K562 (cell line): ENCODE results near the gene PPP1CB. TPM values are rescaled to one million over a fixed set of nuclear protein-coding genes. Genes with fewer than 3 reads are reported as not detected.

Experiments used
- HDAC2 ChIP-seq: fragments of 450-650 bp; IDR thresholded peaks from 2 replicates; pipeline ENCODE4 v1.6.1; 2016; ENCODE audit warnings: mild to moderate bottlenecking
- HNRNPK ChIP-seq: fragments of 200-400 bp; formaldehyde crosslinking; IDR thresholded peaks from one replicate; pipeline ENCODE4 v1.6.1; 2018; ENCODE audit warnings: mild to moderate bottlenecking, low read depth, low read length; ENCODE audit not compliant: poor library complexity, severe bottlenecking
- NCOA2 ChIP-seq, 2 experiments: fragments of 450-650 bp; IDR thresholded peaks; 2 replicates each; pipeline ENCODE4 v1.6.1; 2018; ENCODE audit warnings: mild to moderate bottlenecking in 2 of 2, moderate library complexity in 1 of 2; ENCODE audit not compliant: partially characterized antibody in 2 of 2
- NFE2L1 ChIP-seq: fragments of 450-650 bp; IDR thresholded peaks from 2 replicates; pipeline ENCODE4 v1.6.1; 2016; ENCODE audit warnings: missing genetic modification characterization, low read depth, mild to moderate bottlenecking, missing compliant biosample characterization, moderate library complexity, borderline replicate concordance
- NFRKB ChIP-seq: fragments of 450-650 bp; IDR thresholded peaks from 2 replicates; pipeline ENCODE4 v1.6.1; 2016; ENCODE audit warnings: low read depth
- NRF1 ChIP-seq, 2 experiments: fragments of 450-650 bp; IDR thresholded peaks in 1 of 2; conservative IDR thresholded peaks in 1 of 2; 2 replicates each; pipeline ENCODE4 v1.6.1; 2014; ENCODE audit warnings: mild to moderate bottlenecking in 2 of 2
- RAD51 ChIP-seq: fragments of 450-650 bp; IDR thresholded peaks from 2 replicates; pipeline ENCODE4 v1.7.1; 2016; ENCODE audit warnings: low read depth, mild to moderate bottlenecking, borderline replicate concordance
- SAFB2 ChIP-seq: fragments of 200-400 bp; formaldehyde crosslinking; IDR thresholded peaks from 2 replicates; pipeline ENCODE4 v1.6.1; 2018; ENCODE audit warnings: borderline replicate concordance, low read length, low read depth, moderate library complexity; ENCODE audit not compliant: severe bottlenecking
- SRF ChIP-seq, 2 experiments: fragments of 250-450, 450-650 bp in 1 of 2; sonication (Bioruptor Pico) in 1 of 2; sonication (generic) in 1 of 2; formaldehyde crosslinking; IDR thresholded peaks; 2 replicates each; pipeline versions ENCODE4 v1.5.0 to v1.5.1; 2020 to 2022; ENCODE audit warnings: mild to moderate bottlenecking in 1 of 2, missing genetic modification reagents in 1 of 2
- YY1 ChIP-seq, 3 experiments: IDR thresholded peaks; 2 replicates each; pipeline ENCODE4 v1.6.1; 2011; ENCODE audit warnings: low read length in 2 of 3, mild to moderate bottlenecking in 2 of 3, moderate library complexity in 2 of 3, borderline replicate concordance in 1 of 3, control low read depth in 1 of 3, low read depth in 1 of 3; ENCODE audit not compliant: insufficient read depth in 3 of 3, insufficient replicate concordance in 2 of 3, control insufficient read depth in 1 of 3, insufficient read length in 1 of 3; ENCODE audit errors: extremely low read depth in 1 of 3
- ZNF12 ChIP-seq: sonication (generic); formaldehyde crosslinking; IDR thresholded peaks from 2 replicates; pipeline ENCODE4 v1.4.0; 2020; ENCODE audit warnings: mild to moderate bottlenecking, missing genetic modification reagents
- ZNF133 ChIP-seq: fragments of 250-450 bp; sonication (Bioruptor Pico); IDR thresholded peaks from 2 replicates; pipeline ENCODE4 v1.4.0; 2020; ENCODE audit warnings: mild to moderate bottlenecking
- ZNF3 ChIP-seq: fragments of 250-450 bp; sonication (Bioruptor Pico); IDR thresholded peaks from 2 replicates; pipeline ENCODE4 v1.5.0; 2021; ENCODE audit warnings: mild to moderate bottlenecking, moderate library complexity
- ZNF384 ChIP-seq: IDR thresholded peaks from 2 replicates; pipeline ENCODE4 v1.6.1; 2012; ENCODE audit warnings: low read depth, low read length, improper control_type of control experiment
- ZNF584 ChIP-seq: fragments of 200-800 bp; sonication (Bioruptor generic); IDR thresholded peaks from 2 replicates; pipeline ENCODE4 v1.6.1; 2016; ENCODE audit warnings: low read depth, mild to moderate bottlenecking, missing genetic modification characterization, missing compliant biosample characterization
- ZNF75A ChIP-seq: fragments of 450-650 bp; formaldehyde crosslinking; IDR thresholded peaks from 2 replicates; pipeline ENCODE4 v1.4.0; 2020; ENCODE audit warnings: mild to moderate bottlenecking
- polyA plus RNA-seq, 8 experiments: library from polyadenylated mRNA; depleted of rRNA in 4 of 8; stranded (reverse) in 5 of 8; unstranded in 3 of 8; fragments of >200 nt; fragmentation: Nextera tagmentation in 2 of 8; fragmentation: Illumina TruSeq in 1 of 8; extraction: Ambion mirVana in 2 of 8; extraction: Trizol in 1 of 8; gene quantifications; 2 replicates each; pipeline versions ENCODE4 v1.2.1 to v1.2.3, GENCODE V29; 2011 to 2014; ENCODE audit warnings: inconsistent platforms in 1 of 8, missing spikeins in 1 of 8
- total RNA-seq, 7 experiments: library from RNA; depleted of rRNA in 6 of 7; stranded (reverse); fragments of >200 nt in 6 of 7; fragmentation: Illumina TruSeq in 2 of 7; extraction: Trizol in 2 of 7; gene quantifications; 2 replicates each; pipeline versions ENCODE4 v1.2.1 to v1.2.3, GENCODE V29; 2011 to 2021; ENCODE audit warnings: low replicate concordance in 1 of 7
- TF ChIP-seq, protein P1 (sequence below): fragments of 250-450 bp; sonication (Bioruptor Pico); IDR thresholded peaks from 2 replicates; pipeline ENCODE4 v1.5.0; 2021; ENCODE audit warnings: mild to moderate bottlenecking, borderline replicate concordance
- TF ChIP-seq, protein P2 (sequence below), 2 experiments: fragments of 450-650 bp in 1 of 2; sonication (generic) in 1 of 2; formaldehyde crosslinking; conservative IDR thresholded peaks; 2 replicates each; pipeline versions ENCODE4 v1.4.0 to v1.8.1; 2020 to 2022; ENCODE audit warnings: mild to moderate bottlenecking in 1 of 2, missing genetic modification reagents in 1 of 2
- TF ChIP-seq, protein P3 (sequence below): sonication (generic); formaldehyde crosslinking; IDR thresholded peaks from 2 replicates; pipeline ENCODE4 v1.8.0; 2022; ENCODE audit warnings: mild to moderate bottlenecking, missing genetic modification reagents, borderline replicate concordance
- TF ChIP-seq, protein P4 (sequence below): sonication (generic); formaldehyde crosslinking; IDR thresholded peaks from 2 replicates; pipeline ENCODE4 v1.8.1; 2022; ENCODE audit warnings: missing genetic modification reagents

The PPP1CB gene
- total and polyA plus RNA-seq, 9 of the 15 experiments (the other 6 are each of a cell fraction or from before 2014, with no cell fraction given) = 25.6 to 118 (median 58.9) TPM

DNA sequence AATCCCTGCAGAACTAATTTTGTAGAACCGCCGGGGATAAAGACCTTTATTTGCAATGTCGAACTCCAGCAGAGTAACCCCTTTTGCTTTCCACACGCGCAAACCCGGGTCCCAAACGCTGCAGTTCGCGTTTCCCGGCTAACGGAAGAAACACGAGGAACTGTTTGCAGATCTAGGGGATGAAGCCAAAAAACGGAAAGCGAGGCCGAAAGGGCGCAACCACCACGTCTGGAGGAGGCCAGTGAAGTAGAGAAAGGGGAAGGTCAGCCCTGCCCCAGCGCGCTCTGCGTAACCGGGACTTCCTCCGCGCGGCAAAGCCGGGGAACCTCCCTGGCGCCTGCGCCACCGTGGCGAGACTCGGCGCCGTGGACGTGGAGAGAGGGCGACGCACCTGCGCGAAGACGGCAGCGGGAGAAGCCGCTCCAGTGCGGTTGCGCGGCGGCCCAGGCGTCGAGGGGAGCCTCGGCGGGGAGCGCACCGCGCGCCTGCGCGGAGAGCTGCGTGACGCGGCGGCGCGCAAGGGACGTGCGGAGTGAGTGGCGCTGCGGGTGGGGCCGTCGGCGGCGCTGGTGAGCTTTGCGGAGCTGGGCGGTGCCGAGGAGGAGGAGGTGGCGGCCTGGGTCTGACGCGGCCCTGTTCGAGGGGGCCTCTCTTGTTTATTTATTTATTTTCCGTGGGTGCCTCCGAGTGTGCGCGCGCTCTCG lies at the start of gene PPP1CB (continued):
- TF ChIP-seq RAD51 (0 out of 2 replicates have a peak, but pooled peaks have one; percentile 9), HDAC2 (0 out of 2 replicates have a peak, but pooled peaks have one; percentile 45), ZNF12 (CRISPR knock-in tag) (no peak), ZNF75A (CRISPR knock-in tag) (no peak), ZNF133 (CRISPR knock-in tag) (no peak), NRF1 (conservative IDR thresholded peaks at IDR 0.05 in 1 of 2, IDR thresholded peaks at IDR 0.05 in 1 of 2) (peak; percentile 99), ZNF3 (no peak), NCOA2 (IDR thresholded peaks at IDR 0.05; ENCODE audit: partially characterized antibody in 2 of 2) (no peak), YY1 (IDR thresholded peaks at IDR 0.05; ENCODE audit: borderline replicate concordance in 1 of 3, control insufficient read depth in 1 of 3, extremely low read depth in 1 of 3, insufficient read depth in 3 of 3, insufficient read length in 1 of 3, insufficient replicate concordance in 2 of 3, low read depth in 1 of 3, low read length in 2 of 3) (peak in 1 of 3 experiments; percentile 58), SRF (CRISPR knock-in tag; IDR thresholded peaks at IDR 0.05) (no peak), HNRNPK (no peak), ZNF384 (no peak), NFE2L1 (tag) (no peak), ZNF584 (no peak; the same call in 1 of the 2 replicates), SAFB2 (no peak), NFRKB (peak; percentile 69; the same call in 1 of the 2 replicates)
- TF ChIP-seq, protein P1, sequence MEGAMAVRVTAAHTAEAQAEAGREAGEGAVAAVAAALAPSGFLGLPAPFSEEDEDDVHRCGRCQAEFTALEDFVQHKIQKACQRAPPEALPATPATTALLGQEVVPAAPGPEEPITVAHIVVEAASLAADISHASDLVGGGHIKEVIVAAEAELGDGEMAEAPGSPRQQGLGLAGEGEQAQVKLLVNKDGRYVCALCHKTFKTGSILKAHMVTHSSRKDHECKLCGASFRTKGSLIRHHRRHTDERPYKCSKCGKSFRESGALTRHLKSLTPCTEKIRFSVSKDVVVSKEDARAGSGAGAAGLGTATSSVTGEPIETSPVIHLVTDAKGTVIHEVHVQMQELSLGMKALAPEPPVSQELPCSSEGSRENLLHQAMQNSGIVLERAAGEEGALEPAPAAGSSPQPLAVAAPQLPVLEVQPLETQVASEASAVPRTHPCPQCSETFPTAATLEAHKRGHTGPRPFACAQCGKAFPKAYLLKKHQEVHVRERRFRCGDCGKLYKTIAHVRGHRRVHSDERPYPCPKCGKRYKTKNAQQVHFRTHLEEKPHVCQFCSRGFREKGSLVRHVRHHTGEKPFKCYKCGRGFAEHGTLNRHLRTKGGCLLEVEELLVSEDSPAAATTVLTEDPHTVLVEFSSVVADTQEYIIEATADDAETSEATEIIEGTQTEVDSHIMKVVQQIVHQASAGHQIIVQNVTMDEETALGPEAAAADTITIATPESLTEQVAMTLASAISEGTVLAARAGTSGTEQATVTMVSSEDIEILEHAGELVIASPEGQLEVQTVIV (CRISPR knock-in tag) = peak; percentile 40; the same call in 1 of the 2 replicates
- TF ChIP-seq, protein P2, sequence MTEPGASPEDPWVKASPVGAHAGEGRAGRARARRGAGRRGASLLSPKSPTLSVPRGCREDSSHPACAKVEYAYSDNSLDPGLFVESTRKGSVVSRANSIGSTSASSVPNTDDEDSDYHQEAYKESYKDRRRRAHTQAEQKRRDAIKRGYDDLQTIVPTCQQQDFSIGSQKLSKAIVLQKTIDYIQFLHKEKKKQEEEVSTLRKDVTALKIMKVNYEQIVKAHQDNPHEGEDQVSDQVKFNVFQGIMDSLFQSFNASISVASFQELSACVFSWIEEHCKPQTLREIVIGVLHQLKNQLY (CRISPR knock-in tag; conservative IDR thresholded peaks at IDR 0.05) = no peak
- TF ChIP-seq, protein P3, sequence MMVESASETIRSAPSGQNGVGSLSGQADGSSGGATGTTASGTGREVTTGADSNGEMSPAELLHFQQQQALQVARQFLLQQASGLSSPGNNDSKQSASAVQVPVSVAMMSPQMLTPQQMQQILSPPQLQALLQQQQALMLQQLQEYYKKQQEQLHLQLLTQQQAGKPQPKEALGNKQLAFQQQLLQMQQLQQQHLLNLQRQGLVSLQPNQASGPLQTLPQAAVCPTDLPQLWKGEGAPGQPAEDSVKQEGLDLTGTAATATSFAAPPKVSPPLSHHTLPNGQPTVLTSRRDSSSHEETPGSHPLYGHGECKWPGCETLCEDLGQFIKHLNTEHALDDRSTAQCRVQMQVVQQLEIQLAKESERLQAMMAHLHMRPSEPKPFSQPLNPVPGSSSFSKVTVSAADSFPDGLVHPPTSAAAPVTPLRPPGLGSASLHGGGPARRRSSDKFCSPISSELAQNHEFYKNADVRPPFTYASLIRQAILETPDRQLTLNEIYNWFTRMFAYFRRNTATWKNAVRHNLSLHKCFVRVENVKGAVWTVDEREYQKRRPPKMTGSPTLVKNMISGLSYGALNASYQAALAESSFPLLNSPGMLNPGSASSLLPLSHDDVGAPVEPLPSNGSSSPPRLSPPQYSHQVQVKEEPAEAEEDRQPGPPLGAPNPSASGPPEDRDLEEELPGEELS (CRISPR knock-in tag) = 0 out of 2 replicates have a peak, but pooled peaks have one; percentile 61
- TF ChIP-seq, protein P4, sequence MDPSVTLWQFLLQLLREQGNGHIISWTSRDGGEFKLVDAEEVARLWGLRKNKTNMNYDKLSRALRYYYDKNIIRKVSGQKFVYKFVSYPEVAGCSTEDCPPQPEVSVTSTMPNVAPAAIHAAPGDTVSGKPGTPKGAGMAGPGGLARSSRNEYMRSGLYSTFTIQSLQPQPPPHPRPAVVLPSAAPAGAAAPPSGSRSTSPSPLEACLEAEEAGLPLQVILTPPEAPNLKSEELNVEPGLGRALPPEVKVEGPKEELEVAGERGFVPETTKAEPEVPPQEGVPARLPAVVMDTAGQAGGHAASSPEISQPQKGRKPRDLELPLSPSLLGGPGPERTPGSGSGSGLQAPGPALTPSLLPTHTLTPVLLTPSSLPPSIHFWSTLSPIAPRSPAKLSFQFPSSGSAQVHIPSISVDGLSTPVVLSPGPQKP (CRISPR knock-in tag) = no peak
